HepG2 (cell line): ENCODE results near the gene HSPA1B. TPM values are rescaled to one million over a fixed set of nuclear protein-coding genes. Genes with fewer than 3 reads are reported as not detected.
A peak's percentile ranks its signal among the peaks of the same experiment; 100 is the strongest.

Experiments used
- FOXA3 ChIP-seq: IDR thresholded peaks from 2 replicates; pipeline ENCODE4 v1.6.1; 2016; ENCODE audit warnings: missing genetic modification reagents, missing compliant biosample characterization
- HMGXB4 ChIP-seq, 2 experiments: sonication (generic) in 1 of 2; formaldehyde crosslinking in 1 of 2; IDR thresholded peaks; 2 replicates each; pipeline versions ENCODE4 v1.4.0 to v1.6.1; 2018 to 2020; ENCODE audit warnings: missing genetic modification reagents in 2 of 2, borderline replicate concordance in 1 of 2, low read depth in 1 of 2, mild to moderate bottlenecking in 1 of 2, missing biosample characterization in 1 of 2
- MAF1 ChIP-seq: sonication (generic); formaldehyde crosslinking; IDR thresholded peaks from 2 replicates; pipeline ENCODE4 v1.5.0; 2020; ENCODE audit warnings: missing genetic modification reagents, borderline replicate concordance
- NFKBIZ ChIP-seq: IDR thresholded peaks from 2 replicates; pipeline ENCODE4 v1.6.1; 2018; ENCODE audit warnings: missing genetic modification reagents, missing compliant biosample characterization
- SALL1 ChIP-seq: sonication (generic); formaldehyde crosslinking; IDR thresholded peaks from 2 replicates; pipeline ENCODE4 v1.8.0; 2022; ENCODE audit warnings: mild to moderate bottlenecking, missing genetic modification reagents
- ZC3H13 ChIP-seq: sonication (generic); formaldehyde crosslinking; IDR thresholded peaks from 2 replicates; pipeline ENCODE4 v1.8.1; 2023; ENCODE audit warnings: mild to moderate bottlenecking, missing genetic modification reagents, moderate library complexity
- polyA plus RNA-seq, 8 experiments: library from polyadenylated mRNA; depleted of rRNA in 3 of 8; stranded (reverse) in 7 of 8; unstranded in 1 of 8; fragments of >200 nt; fragmentation: Illumina TruSeq in 4 of 8; extraction: Trizol in 4 of 8; gene quantifications; 2 replicates each; pipeline versions ENCODE4 v1.2.1 to v1.2.3, GENCODE V29; 2011 to 2016; ENCODE audit warnings: low read depth in 4 of 8, missing spikeins in 1 of 8, mixed read lengths in 1 of 8; ENCODE audit not compliant: insufficient read depth in 1 of 8
- total RNA-seq, 5 experiments: library from RNA; depleted of rRNA; stranded (reverse); fragments of >200 nt; fragmentation: Illumina TruSeq; extraction: Trizol; gene quantifications; 2 replicates each; pipeline ENCODE4 v1.2.3, GENCODE V29; 2016; ENCODE audit warnings: low read depth in 1 of 5
- TF ChIP-seq, protein P1 (sequence below): sonication (generic); formaldehyde crosslinking; IDR thresholded peaks from 2 replicates; pipeline ENCODE4 v1.4.0; 2020; ENCODE audit warnings: missing genetic modification reagents, borderline replicate concordance
- TF ChIP-seq, protein P2 (sequence below): sonication (generic); formaldehyde crosslinking; IDR thresholded peaks from 2 replicates; pipeline ENCODE4 v1.9.0; 2021; ENCODE audit warnings: missing genetic modification reagents, borderline replicate concordance
- TF ChIP-seq, protein P3 (sequence below): sonication (generic); formaldehyde crosslinking; IDR thresholded peaks from 2 replicates; pipeline ENCODE4 v1.4.0; 2020; ENCODE audit warnings: missing genetic modification reagents, mild to moderate bottlenecking, borderline replicate concordance
- TF ChIP-seq, protein P4 (sequence below): sonication (generic); formaldehyde crosslinking; IDR thresholded peaks from 2 replicates; pipeline ENCODE4 v1.4.0; 2020; ENCODE audit warnings: missing genetic modification reagents

HSPA1B gene
- total and polyA plus RNA-seq, 2 of the 13 experiments (the other 11 are each of a cell fraction or from before 2014, with no cell fraction given): 26.0 to 186 TPM

DNA sequence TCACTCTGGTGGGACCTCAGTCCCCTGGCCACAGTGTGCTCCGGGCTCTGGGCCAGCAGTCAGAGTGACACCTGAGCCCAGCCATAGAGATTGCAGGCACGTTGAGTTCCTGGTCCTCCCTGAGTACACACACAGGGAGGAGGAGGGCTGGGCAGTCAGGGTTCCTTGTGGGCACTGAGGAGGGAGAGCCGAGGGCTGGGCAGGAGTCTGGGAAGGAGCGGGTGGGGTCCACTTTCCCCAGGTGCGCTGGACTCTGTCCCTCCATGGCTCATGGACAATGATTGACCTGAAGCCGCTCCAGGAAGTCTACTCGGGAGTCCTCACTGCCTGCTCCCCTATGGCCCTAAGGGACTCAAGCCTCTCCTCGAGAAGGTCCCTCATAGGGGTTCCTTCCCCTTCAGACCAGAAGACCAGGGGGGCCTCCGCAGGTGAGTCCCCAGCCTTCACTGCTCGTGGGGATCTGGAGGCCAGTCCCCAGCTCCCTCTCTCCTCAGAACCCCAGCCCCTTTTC lies 50.2 kb downstream of the HSPA1B start (continued):
- TF ChIP-seq, protein P1, sequence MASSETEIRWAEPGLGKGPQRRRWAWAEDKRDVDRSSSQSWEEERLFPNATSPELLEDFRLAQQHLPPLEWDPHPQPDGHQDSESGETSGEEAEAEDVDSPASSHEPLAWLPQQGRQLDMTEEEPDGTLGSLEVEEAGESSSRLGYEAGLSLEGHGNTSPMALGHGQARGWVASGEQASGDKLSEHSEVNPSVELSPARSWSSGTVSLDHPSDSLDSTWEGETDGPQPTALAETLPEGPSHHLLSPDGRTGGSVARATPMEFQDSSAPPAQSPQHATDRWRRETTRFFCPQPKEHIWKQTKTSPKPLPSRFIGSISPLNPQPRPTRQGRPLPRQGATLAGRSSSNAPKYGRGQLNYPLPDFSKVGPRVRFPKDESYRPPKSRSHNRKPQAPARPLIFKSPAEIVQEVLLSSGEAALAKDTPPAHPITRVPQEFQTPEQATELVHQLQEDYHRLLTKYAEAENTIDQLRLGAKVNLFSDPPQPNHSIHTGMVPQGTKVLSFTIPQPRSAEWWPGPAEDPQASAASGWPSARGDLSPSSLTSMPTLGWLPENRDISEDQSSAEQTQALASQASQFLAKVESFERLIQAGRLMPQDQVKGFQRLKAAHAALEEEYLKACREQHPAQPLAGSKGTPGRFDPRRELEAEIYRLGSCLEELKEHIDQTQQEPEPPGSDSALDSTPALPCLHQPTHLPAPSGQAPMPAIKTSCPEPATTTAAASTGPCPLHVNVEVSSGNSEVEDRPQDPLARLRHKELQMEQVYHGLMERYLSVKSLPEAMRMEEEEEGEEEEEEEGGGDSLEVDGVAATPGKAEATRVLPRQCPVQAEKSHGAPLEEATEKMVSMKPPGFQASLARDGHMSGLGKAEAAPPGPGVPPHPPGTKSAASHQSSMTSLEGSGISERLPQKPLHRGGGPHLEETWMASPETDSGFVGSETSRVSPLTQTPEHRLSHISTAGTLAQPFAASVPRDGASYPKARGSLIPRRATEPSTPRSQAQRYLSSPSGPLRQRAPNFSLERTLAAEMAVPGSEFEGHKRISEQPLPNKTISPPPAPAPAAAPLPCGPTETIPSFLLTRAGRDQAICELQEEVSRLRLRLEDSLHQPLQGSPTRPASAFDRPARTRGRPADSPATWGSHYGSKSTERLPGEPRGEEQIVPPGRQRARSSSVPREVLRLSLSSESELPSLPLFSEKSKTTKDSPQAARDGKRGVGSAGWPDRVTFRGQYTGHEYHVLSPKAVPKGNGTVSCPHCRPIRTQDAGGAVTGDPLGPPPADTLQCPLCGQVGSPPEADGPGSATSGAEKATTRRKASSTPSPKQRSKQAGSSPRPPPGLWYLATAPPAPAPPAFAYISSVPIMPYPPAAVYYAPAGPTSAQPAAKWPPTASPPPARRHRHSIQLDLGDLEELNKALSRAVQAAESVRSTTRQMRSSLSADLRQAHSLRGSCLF (CRISPR knock-in tag): no peak
- TF ChIP-seq MAF1 (CRISPR knock-in tag) (no peak), FOXA3 (CRISPR knock-in tag) (peak; percentile 45; the same call in 1 of the 2 replicates), HMGXB4 (CRISPR knock-in tag; IDR thresholded peaks at IDR 0.05; ENCODE audit: borderline replicate concordance in 1 of 2, low read depth in 1 of 2) (peak; percentile 45 to 65; a peak in 2 of 4 replicates), ZC3H13 (CRISPR knock-in tag) (no peak), SALL1 (CRISPR knock-in tag) (peak; percentile 58), NFKBIZ (no peak)
- TF ChIP-seq, protein P2, sequence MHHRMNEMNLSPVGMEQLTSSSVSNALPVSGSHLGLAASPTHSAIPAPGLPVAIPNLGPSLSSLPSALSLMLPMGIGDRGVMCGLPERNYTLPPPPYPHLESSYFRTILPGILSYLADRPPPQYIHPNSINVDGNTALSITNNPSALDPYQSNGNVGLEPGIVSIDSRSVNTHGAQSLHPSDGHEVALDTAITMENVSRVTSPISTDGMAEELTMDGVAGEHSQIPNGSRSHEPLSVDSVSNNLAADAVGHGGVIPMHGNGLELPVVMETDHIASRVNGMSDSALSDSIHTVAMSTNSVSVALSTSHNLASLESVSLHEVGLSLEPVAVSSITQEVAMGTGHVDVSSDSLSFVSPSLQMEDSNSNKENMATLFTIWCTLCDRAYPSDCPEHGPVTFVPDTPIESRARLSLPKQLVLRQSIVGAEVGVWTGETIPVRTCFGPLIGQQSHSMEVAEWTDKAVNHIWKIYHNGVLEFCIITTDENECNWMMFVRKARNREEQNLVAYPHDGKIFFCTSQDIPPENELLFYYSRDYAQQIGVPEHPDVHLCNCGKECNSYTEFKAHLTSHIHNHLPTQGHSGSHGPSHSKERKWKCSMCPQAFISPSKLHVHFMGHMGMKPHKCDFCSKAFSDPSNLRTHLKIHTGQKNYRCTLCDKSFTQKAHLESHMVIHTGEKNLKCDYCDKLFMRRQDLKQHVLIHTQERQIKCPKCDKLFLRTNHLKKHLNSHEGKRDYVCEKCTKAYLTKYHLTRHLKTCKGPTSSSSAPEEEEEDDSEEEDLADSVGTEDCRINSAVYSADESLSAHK (CRISPR knock-in tag): no peak
- TF ChIP-seq, protein P3, sequence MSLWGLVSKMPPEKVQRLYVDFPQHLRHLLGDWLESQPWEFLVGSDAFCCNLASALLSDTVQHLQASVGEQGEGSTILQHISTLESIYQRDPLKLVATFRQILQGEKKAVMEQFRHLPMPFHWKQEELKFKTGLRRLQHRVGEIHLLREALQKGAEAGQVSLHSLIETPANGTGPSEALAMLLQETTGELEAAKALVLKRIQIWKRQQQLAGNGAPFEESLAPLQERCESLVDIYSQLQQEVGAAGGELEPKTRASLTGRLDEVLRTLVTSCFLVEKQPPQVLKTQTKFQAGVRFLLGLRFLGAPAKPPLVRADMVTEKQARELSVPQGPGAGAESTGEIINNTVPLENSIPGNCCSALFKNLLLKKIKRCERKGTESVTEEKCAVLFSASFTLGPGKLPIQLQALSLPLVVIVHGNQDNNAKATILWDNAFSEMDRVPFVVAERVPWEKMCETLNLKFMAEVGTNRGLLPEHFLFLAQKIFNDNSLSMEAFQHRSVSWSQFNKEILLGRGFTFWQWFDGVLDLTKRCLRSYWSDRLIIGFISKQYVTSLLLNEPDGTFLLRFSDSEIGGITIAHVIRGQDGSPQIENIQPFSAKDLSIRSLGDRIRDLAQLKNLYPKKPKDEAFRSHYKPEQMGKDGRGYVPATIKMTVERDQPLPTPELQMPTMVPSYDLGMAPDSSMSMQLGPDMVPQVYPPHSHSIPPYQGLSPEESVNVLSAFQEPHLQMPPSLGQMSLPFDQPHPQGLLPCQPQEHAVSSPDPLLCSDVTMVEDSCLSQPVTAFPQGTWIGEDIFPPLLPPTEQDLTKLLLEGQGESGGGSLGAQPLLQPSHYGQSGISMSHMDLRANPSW (CRISPR knock-in tag): no peak
- TF ChIP-seq, protein P4, sequence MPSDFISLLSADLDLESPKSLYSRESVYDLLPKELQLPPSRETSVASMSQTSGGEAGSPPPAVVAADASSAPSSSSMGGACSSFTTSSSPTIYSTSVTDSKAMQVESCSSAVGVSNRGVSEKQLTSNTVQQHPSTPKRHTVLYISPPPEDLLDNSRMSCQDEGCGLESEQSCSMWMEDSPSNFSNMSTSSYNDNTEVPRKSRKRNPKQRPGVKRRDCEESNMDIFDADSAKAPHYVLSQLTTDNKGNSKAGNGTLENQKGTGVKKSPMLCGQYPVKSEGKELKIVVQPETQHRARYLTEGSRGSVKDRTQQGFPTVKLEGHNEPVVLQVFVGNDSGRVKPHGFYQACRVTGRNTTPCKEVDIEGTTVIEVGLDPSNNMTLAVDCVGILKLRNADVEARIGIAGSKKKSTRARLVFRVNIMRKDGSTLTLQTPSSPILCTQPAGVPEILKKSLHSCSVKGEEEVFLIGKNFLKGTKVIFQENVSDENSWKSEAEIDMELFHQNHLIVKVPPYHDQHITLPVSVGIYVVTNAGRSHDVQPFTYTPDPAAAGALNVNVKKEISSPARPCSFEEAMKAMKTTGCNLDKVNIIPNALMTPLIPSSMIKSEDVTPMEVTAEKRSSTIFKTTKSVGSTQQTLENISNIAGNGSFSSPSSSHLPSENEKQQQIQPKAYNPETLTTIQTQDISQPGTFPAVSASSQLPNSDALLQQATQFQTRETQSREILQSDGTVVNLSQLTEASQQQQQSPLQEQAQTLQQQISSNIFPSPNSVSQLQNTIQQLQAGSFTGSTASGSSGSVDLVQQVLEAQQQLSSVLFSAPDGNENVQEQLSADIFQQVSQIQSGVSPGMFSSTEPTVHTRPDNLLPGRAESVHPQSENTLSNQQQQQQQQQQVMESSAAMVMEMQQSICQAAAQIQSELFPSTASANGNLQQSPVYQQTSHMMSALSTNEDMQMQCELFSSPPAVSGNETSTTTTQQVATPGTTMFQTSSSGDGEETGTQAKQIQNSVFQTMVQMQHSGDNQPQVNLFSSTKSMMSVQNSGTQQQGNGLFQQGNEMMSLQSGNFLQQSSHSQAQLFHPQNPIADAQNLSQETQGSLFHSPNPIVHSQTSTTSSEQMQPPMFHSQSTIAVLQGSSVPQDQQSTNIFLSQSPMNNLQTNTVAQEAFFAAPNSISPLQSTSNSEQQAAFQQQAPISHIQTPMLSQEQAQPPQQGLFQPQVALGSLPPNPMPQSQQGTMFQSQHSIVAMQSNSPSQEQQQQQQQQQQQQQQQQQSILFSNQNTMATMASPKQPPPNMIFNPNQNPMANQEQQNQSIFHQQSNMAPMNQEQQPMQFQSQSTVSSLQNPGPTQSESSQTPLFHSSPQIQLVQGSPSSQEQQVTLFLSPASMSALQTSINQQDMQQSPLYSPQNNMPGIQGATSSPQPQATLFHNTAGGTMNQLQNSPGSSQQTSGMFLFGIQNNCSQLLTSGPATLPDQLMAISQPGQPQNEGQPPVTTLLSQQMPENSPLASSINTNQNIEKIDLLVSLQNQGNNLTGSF (CRISPR knock-in tag): no peak
